Measurements from ENCODE around the gene ARHGAP26.

GRCh38 chr5:143249851-143250250 lies 479.7 kb downstream of the ARHGAP26 start:
- TF ChIP-seq, protein P1, sequence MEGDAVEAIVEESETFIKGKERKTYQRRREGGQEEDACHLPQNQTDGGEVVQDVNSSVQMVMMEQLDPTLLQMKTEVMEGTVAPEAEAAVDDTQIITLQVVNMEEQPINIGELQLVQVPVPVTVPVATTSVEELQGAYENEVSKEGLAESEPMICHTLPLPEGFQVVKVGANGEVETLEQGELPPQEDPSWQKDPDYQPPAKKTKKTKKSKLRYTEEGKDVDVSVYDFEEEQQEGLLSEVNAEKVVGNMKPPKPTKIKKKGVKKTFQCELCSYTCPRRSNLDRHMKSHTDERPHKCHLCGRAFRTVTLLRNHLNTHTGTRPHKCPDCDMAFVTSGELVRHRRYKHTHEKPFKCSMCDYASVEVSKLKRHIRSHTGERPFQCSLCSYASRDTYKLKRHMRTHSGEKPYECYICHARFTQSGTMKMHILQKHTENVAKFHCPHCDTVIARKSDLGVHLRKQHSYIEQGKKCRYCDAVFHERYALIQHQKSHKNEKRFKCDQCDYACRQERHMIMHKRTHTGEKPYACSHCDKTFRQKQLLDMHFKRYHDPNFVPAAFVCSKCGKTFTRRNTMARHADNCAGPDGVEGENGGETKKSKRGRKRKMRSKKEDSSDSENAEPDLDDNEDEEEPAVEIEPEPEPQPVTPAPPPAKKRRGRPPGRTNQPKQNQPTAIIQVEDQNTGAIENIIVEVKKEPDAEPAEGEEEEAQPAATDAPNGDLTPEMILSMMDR (IDR thresholded peaks at IDR 0.05) = no peak
- TF ChIP-seq POLR2AphosphoS5 (IDR thresholded peaks at IDR 0.05) = no peak
- TF ChIP-seq POLR2A (IDR thresholded peaks at IDR 0.05; ENCODE audit: low read depth) = no peak
- no peak for TF ChIP-seq EP300 (IDR thresholded peaks at IDR 0.05)
